LNCAP (cell line): Measurements from ENCODE around the gene PTPRM.

Source experiments
- CTCF ChIP-seq: fragments of 450-650 bp; IDR thresholded peaks from 2 replicates; pipeline ENCODE4 v1.5.1; 2017; ENCODE audit warnings: mild to moderate bottlenecking

The PTPRM gene

GRCh38 chr18:8403713-8404112 is 836.6 kb downstream of the PTPRM start:
- no peak for TF ChIP-seq CTCF

- TF ChIP-seq CTCF, result no peak
Measured at GRCh38 chr18:8406186-8406867, 839.2 kb downstream of the PTPRM start.

GRCh38 chr18:8406868-8407250 is 839.7 kb downstream of the PTPRM start:
- no peak for TF ChIP-seq CTCF

GRCh38 chr18:8409151-8409550 is 842.0 kb downstream of the PTPRM start:
- TF ChIP-seq CTCF, result no peak

- TF ChIP-seq CTCF, result no peak
Measured at GRCh38 chr18:8411492-8411891, 844.4 kb downstream of the PTPRM start.

- no peak for TF ChIP-seq CTCF
Measured at GRCh38 chr18:8412117-8412516, 845.0 kb downstream of the PTPRM start.

- no peak for TF ChIP-seq CTCF
Measured at GRCh38 chr18:8413189-8413588, 846.1 kb downstream of the PTPRM start.

GRCh38 chr18:8413751-8414150 is 846.6 kb downstream of the PTPRM start:
- TF ChIP-seq CTCF, result no peak
